Endothelial cell of umbilical vein (primary cell): ENCODE data around the gene AUTS2. TPM values are rescaled to one million over a fixed set of nuclear protein-coding genes. Genes with fewer than 3 reads are reported as not detected.

Source experiments
- BruUV-seq: library from RNA; stranded (reverse); fragments of 400-500 nt; replicated peaks from 2 replicates; lab custom pipeline; 2021; lab: Mats Ljungman, UMichigan
- CTCF ChIA-PET: fragments of 300-600, 350-600 bp; sonication (Branson Sonifier 250); formaldehyde crosslinking; loops from one replicate; lab custom pipeline; 2021; ENCODE audit warnings: antibody characterized with exemption, inconsistent platforms; lab: Charles Lee
- POLR2A ChIA-PET: fragments of 300-600, 350-600 bp; sonication (Branson Sonifier 250); formaldehyde crosslinking; loops from one replicate; lab custom pipeline; 2021; ENCODE audit warnings: antibody characterized with exemption, inconsistent platforms; lab: Charles Lee
- DNase-seq: peaks from one replicate; pipeline ENCODE4 v3.0.0-alpha.2; 2011; ENCODE audit warnings: low read depth, low spot score
- FAIRE-seq: peaks from 2 replicates; lab custom pipeline; 2011; peaks lifted over from hg19 to GRCh38; lab: Jason Lieb, UNC
- H2AFZ ChIP-seq: 2 replicates; pipeline ENCODE4 v1.6.0; 2012; ENCODE audit warnings: low read depth, low read length, control low read depth, inconsistent platforms
- H3K27ac ChIP-seq: 2 replicates; pipeline ENCODE4 v1.5.1; 2011; ENCODE audit warnings: low read depth, mild to moderate bottlenecking, control low read depth, low read length, moderate library complexity; ENCODE audit not compliant: insufficient read depth
- H3K27me3 ChIP-seq, 2 experiments: 2 replicates each; pipeline versions ENCODE4 v1.6.0 to v1.6.1; 2011; ENCODE audit warnings: low read length in 2 of 2, mixed read lengths in 1 of 2; ENCODE audit not compliant: control insufficient read depth in 2 of 2, insufficient read depth in 2 of 2
- H3K36me3 ChIP-seq, 2 experiments: 2 replicates in 1 of 2; 3 replicates in 1 of 2; pipeline ENCODE4 v1.5.1; 2011; ENCODE audit warnings: low read length in 2 of 2, mild to moderate bottlenecking in 1 of 2, moderate library complexity in 1 of 2; ENCODE audit not compliant: control insufficient read depth in 2 of 2, insufficient read depth in 2 of 2; ENCODE audit errors: extremely low read depth in 1 of 2
- H3K4me1 ChIP-seq: 3 replicates; pipeline ENCODE4 v1.5.1; 2011; ENCODE audit warnings: mild to moderate bottlenecking, low read length; ENCODE audit not compliant: control insufficient read depth, insufficient read depth; ENCODE audit errors: extremely low read depth
- H3K4me2 ChIP-seq: 2 replicates; pipeline ENCODE4 v1.6.1; 2011; ENCODE audit warnings: low read length, control low read depth, mixed read lengths; ENCODE audit not compliant: insufficient read depth
- H3K4me3 ChIP-seq, 3 experiments: fragments of 200-600 bp in 1 of 3; sonication (generic), shearing (Covaris generic) in 1 of 3; replicated peaks in 1 of 3; 2 replicates each; pipeline ENCODE4 v1.5.1; 2011 to 2016; ENCODE audit warnings: control low read depth in 3 of 3, low read length in 3 of 3, mild to moderate bottlenecking in 2 of 3, inconsistent platforms in 1 of 3, low read depth in 1 of 3, moderate library complexity in 1 of 3; ENCODE audit not compliant: insufficient read depth in 1 of 3
- H3K79me2 ChIP-seq: 2 replicates; pipeline ENCODE4 v1.6.0; 2012; ENCODE audit warnings: low read length, inconsistent platforms; ENCODE audit not compliant: control insufficient read depth, insufficient read depth
- H3K9ac ChIP-seq: replicated peaks from 2 replicates; pipeline ENCODE3; 2011; ENCODE audit warnings: low read length, control low read depth; ENCODE audit not compliant: insufficient read depth; ENCODE audit errors: extremely low read depth
- H3K9me1 ChIP-seq: replicated peaks from 3 replicates; pipeline ENCODE4 v1.6.0; 2011; ENCODE audit warnings: mild to moderate bottlenecking, low read length; ENCODE audit not compliant: control insufficient read depth, insufficient read depth; ENCODE audit errors: extremely low read depth
- H3K9me3 ChIP-seq: replicated peaks from 2 replicates; pipeline ENCODE4 v1.5.1; 2012; ENCODE audit warnings: low read length, inconsistent platforms; ENCODE audit not compliant: control insufficient read depth, insufficient read depth
- H4K20me1 ChIP-seq: replicated peaks from 2 replicates; pipeline ENCODE3; 2011; ENCODE audit warnings: mild to moderate bottlenecking, low read length; ENCODE audit not compliant: control insufficient read depth, insufficient read depth; ENCODE audit errors: extremely low read depth
- CTCF ChIP-seq, 2 donors: IDR thresholded peaks; 1 replicate in 1 of 2; 2 replicates in 1 of 2; pipeline ENCODE4 v1.5.1; 2011; ENCODE audit warnings: low read length in 2 of 2, mild to moderate bottlenecking in 2 of 2, moderate library complexity in 2 of 2, control low read depth in 1 of 2, inconsistent platforms in 1 of 2, low read depth in 1 of 2; ENCODE audit not compliant: insufficient read depth in 1 of 2; ENCODE audit errors: extremely low read depth in 1 of 2
- EZH2 ChIP-seq: IDR thresholded peaks from 2 replicates; pipeline ENCODE4 v1.6.1; 2012; ENCODE audit warnings: borderline replicate concordance, low read depth, mild to moderate bottlenecking, moderate library complexity, low read length, inconsistent platforms; ENCODE audit not compliant: severe bottlenecking
- FOS ChIP-seq: IDR thresholded peaks from 2 replicates; pipeline ENCODE4 v1.6.1; 2011; ENCODE audit warnings: mild to moderate bottlenecking, low read length, moderate library complexity, borderline replicate concordance; ENCODE audit not compliant: insufficient read depth
- GATA2 ChIP-seq: IDR thresholded peaks from 2 replicates; pipeline ENCODE4 v1.7.0; 2011; ENCODE audit warnings: low read depth, mild to moderate bottlenecking, moderate library complexity, mixed read lengths, low read length; ENCODE audit not compliant: insufficient read length, insufficient read depth
- JUN ChIP-seq: IDR thresholded peaks from 2 replicates; pipeline ENCODE4 v1.6.1; 2011; ENCODE audit warnings: borderline replicate concordance, low read depth; ENCODE audit not compliant: insufficient read length, insufficient read depth
- MYC ChIP-seq: IDR thresholded peaks from one replicate; pipeline ENCODE4 v1.6.1; 2011; ENCODE audit warnings: mild to moderate bottlenecking, low read depth, low read length
- POLR2A ChIP-seq: IDR thresholded peaks from 2 replicates; pipeline ENCODE4 v1.6.1; 2012; ENCODE audit warnings: low read depth, mild to moderate bottlenecking, control low read depth, low read length
- POLR2AphosphoS5 ChIP-seq: IDR thresholded peaks from 2 replicates; pipeline ENCODE4 v1.6.1; 2012; ENCODE audit warnings: low read depth, mild to moderate bottlenecking, control low read depth, low read length, moderate library complexity; ENCODE audit not compliant: insufficient read depth
- dilution Hi-C: fragments of 300-500 bp; cut with MboI; formaldehyde crosslinking; loops from one replicate; pipeline ENCODE4 v1.15.0; 2019; ENCODE audit warnings: low sequenced_read_pairs; ENCODE audit not compliant: extremely low pct_ligation_motif_present
- intact Hi-C: fragments of 100-400 bp; cut with micrococcal nuclease; formaldehyde crosslinking; loops from one replicate; pipeline ENCODE4 v1.10.0; 2022
- polyA plus RNA-seq, 4 experiments: library from polyadenylated mRNA; depleted of rRNA in 3 of 4; stranded (reverse) in 3 of 4; unstranded in 1 of 4; fragments of >200 nt; gene quantifications; 2 replicates each; pipeline versions ENCODE4 v1.2.1 to v1.2.3, GENCODE V29; 2011 to 2012; ENCODE audit warnings: missing spikeins in 1 of 4
- total RNA-seq: library from RNA; stranded (reverse); gene quantifications from 2 replicates; pipeline ENCODE4 v1.2.3, GENCODE V29; 2021
- TF ChIP-seq, protein P1 (sequence below): IDR thresholded peaks from 2 replicates; pipeline ENCODE4 v1.6.1; 2011; ENCODE audit not compliant: insufficient read depth, insufficient read length

AUTS2 gene
- total and polyA plus RNA-seq, 2 donors (not counting 3 experiments of a cell fraction or from before 2014, with no cell fraction given): 0.59 to 8.0 TPM

DNA sequence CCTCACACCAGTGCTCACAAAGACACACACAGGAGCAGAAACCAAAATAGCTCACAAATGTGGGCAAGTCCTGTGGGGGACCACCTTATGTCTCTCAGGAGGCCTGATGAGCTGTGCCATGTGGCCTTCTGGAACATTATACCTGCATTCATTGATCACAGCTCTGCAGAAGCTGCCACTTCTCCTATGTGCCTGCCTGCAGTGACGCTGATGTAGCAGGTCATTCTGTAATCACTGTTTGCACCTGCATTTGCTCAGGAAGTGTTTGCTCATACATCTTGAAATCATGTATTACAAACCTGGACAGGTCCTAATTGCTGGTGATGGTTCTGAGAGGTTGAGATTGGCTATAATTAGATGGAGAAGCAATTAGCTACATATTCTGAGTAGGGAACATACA lies 310.2 kb downstream of the AUTS2 start:
- H3K9me3 ChIP-seq: peaks cover 4% of the 10 kb centered on the region
- H3K9me1 ChIP-seq: no peaks in the 10 kb centered on the region
- intact Hi-C loops (no loop called here), dilution Hi-C loops (no loop called here)
- H3K4me3 ChIP-seq: no peak overlapping the region
- POLR2A ChIA-PET: no interaction called here
- CTCF ChIA-PET: no interaction called here
- no peaks in the 10 kb centered on the region for H3K4me1 ChIP-seq
- no peak for DNase-seq
- FAIRE-seq: no peak
- BruUV-seq: no TSS peak
- TF ChIP-seq POLR2A (no peak), MYC (no peak), GATA2 (no peak), CTCF (IDR thresholded peaks at IDR 0.05; ENCODE audit: extremely low read depth in 1 of 2, insufficient read depth in 1 of 2, low read depth in 1 of 2, low read length in 2 of 2) (no peak), POLR2AphosphoS5 (no peak), FOS (no peak), EZH2 (no peak), JUN (no peak)
- TF ChIP-seq, protein P1, sequence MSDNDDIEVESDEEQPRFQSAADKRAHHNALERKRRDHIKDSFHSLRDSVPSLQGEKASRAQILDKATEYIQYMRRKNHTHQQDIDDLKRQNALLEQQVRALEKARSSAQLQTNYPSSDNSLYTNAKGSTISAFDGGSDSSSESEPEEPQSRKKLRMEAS: no peak
- H3K27me3 ChIP-seq: no peaks in the 10 kb centered on the region
- H4K20me1 ChIP-seq: no peaks in the 10 kb centered on the region
- H3K4me2 ChIP-seq: no peak overlapping the region
- H2AFZ ChIP-seq: no peak overlapping the region
- H3K27ac ChIP-seq: no peak overlapping the region
- H3K79me2 ChIP-seq: no peaks in the 10 kb centered on the region
- H3K9ac ChIP-seq: no peak overlapping the region
- H3K36me3 ChIP-seq: no peaks in the 10 kb centered on the region
